Subcutaneous adipose tissue (tissue), 4 donors: Measurements from ENCODE around the gene MMRN2. TPM values are rescaled to one million over a fixed set of nuclear protein-coding genes. Genes with fewer than 3 reads are reported as not detected.

Source experiments
- total RNA-seq, 4 donors: library from RNA; depleted of rRNA; stranded (reverse); fragments of >200 nt; gene quantifications; one replicate each; pipeline ENCODE4 v1.1.0, GENCODE V29; 2016
- TF ChIP-seq, protein P1 (sequence below): fragments of 450-650 bp; IDR thresholded peaks from one replicate; pipeline ENCODE4 v1.5.1; 2016; ENCODE audit warnings: low read depth, mild to moderate bottlenecking, control low read depth, antibody characterized with exemption, moderate library complexity

The MMRN2 gene
- total RNA-seq, 4 donors from 2014 or later, result 22.9 to 120 (median 50.6) TPM

- TF ChIP-seq, protein P1, sequence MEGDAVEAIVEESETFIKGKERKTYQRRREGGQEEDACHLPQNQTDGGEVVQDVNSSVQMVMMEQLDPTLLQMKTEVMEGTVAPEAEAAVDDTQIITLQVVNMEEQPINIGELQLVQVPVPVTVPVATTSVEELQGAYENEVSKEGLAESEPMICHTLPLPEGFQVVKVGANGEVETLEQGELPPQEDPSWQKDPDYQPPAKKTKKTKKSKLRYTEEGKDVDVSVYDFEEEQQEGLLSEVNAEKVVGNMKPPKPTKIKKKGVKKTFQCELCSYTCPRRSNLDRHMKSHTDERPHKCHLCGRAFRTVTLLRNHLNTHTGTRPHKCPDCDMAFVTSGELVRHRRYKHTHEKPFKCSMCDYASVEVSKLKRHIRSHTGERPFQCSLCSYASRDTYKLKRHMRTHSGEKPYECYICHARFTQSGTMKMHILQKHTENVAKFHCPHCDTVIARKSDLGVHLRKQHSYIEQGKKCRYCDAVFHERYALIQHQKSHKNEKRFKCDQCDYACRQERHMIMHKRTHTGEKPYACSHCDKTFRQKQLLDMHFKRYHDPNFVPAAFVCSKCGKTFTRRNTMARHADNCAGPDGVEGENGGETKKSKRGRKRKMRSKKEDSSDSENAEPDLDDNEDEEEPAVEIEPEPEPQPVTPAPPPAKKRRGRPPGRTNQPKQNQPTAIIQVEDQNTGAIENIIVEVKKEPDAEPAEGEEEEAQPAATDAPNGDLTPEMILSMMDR, result no peak
Measured at GRCh38 chr10:86979296-86979818, 21.9 kb upstream of the MMRN2 start.

- TF ChIP-seq, protein P1, result no peak
Measured at GRCh38 chr10:86976362-86977056, 19.1 kb upstream of the MMRN2 start.

DNA sequence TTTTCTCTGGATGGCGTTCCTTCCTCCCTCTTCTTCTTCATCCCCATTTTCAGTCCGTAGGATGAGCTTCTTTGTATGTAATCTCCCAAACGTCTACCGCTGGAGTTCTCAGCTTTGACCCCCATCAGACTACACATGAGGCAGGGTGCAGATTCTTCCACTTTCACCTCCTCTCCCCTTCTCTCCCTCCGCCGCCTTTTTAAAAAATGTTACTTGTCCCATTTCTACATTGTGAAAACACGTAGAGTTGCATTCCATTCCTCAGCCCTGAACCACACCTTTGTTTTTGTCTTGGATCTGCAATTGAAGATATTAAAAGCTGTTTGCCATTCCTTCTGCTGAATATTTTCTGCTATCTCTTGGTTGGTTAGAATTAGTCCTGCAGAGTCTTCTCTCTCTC is 17.1 kb upstream of the MMRN2 start:
- TF ChIP-seq, protein P1, result no peak

DNA sequence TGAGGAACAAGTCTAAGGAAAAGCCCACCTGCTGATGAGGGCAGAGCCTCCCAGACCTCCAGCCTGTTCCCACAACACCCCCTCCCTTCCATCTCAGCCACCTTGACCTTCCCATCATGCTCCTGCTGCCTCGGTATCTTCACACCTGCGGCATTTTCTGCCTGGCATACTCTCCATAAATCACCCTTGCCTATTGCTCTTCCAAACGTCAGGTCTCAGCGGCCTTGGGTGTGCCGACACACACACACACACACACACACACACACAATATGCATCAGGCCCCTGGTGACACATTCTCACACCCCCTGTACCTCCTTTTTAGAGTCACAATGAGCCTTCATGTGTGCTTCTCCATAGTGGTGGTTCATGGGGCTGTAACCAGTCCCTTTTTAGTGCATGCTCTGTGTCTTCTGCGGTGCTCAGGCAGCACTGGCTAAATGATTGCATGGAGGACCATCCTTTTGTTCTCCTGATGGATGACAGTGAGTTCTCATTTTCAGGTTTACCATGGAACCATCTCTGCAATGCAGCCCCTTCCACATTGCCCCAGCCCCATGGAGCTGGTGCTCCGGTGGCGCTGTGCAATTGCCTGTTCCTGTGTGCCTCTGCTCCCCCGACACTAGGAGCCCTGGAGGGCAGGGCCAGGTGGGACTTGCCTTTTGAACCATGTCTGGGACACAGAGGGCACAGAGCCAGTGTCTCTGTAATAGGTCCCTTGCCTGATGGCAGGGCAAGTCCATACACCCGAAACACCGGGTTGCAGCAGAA is 15.4 kb upstream of the MMRN2 start:
- TF ChIP-seq, protein P1, result no peak

GRCh38 chr10:86971232-86971991 is 14.0 kb upstream of the MMRN2 start:
- TF ChIP-seq, protein P1, result no peak

DNA sequence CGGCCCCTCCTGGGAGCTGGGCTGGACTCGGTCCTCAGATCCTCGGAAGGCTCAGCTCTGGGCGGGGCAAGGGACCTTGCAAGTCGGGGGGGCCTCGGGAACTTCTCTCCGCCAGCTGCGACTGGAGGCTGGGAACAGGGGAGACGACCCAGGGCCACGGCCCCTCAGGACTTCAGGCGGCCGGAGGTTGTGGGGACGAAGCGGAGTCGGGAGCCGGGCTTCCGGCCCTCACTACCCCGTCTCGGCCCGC is 13.5 kb upstream of the MMRN2 start:
- TF ChIP-seq, protein P1, result no peak
